K562 (cell line): ENCODE measurements around the gene ITPR1. TPM values are rescaled to one million over a fixed set of nuclear protein-coding genes. Genes with fewer than 3 reads are reported as not detected.

ENCODE experiments used
- BDP1 ChIP-seq: IDR thresholded peaks from 3 replicates; pipeline ENCODE4 v1.6.1; 2011; ENCODE audit not compliant: insufficient read length, insufficient read depth
- RBM22 ChIP-seq: fragments of 200-400 bp; formaldehyde crosslinking; IDR thresholded peaks from 2 replicates; pipeline ENCODE4 v1.6.1; 2018; ENCODE audit warnings: low read length, low read depth; ENCODE audit not compliant: poor library complexity, severe bottlenecking
- ZNF740 ChIP-seq, 3 experiments: fragments of 200-800 bp in 1 of 3; sonication (Bioruptor generic) in 1 of 3; sonication (generic) in 1 of 3; formaldehyde crosslinking in 1 of 3; IDR thresholded peaks; 2 replicates each; pipeline versions ENCODE4 v1.6.1 to v1.8.0; 2016 to 2022; ENCODE audit warnings: mild to moderate bottlenecking in 2 of 3, missing compliant biosample characterization in 2 of 3, missing genetic modification characterization in 2 of 3, missing genetic modification reagents in 1 of 3
- polyA plus RNA-seq, 8 experiments: library from polyadenylated mRNA; depleted of rRNA in 4 of 8; stranded (reverse) in 5 of 8; unstranded in 3 of 8; fragments of >200 nt; fragmentation: Nextera tagmentation in 2 of 8; fragmentation: Illumina TruSeq in 1 of 8; extraction: Ambion mirVana in 2 of 8; extraction: Trizol in 1 of 8; gene quantifications; 2 replicates each; pipeline versions ENCODE4 v1.2.1 to v1.2.3, GENCODE V29; 2011 to 2014; ENCODE audit warnings: inconsistent platforms in 1 of 8, missing spikeins in 1 of 8
- total RNA-seq, 7 experiments: library from RNA; depleted of rRNA in 6 of 7; stranded (reverse); fragments of >200 nt in 6 of 7; fragmentation: Illumina TruSeq in 2 of 7; extraction: Trizol in 2 of 7; gene quantifications; 2 replicates each; pipeline versions ENCODE4 v1.2.1 to v1.2.3, GENCODE V29; 2011 to 2021; ENCODE audit warnings: low replicate concordance in 1 of 7
- TF ChIP-seq, protein P1 (sequence below), 3 experiments: IDR thresholded peaks in 2 of 3; conservative IDR thresholded peaks in 1 of 3; 2 replicates each; pipeline ENCODE4 v1.5.1; 2011 to 2012; ENCODE audit warnings: low read length in 3 of 3, mild to moderate bottlenecking in 3 of 3, control low read depth in 2 of 3, improper control_type of control experiment in 1 of 3, inconsistent platforms in 1 of 3, low read depth in 1 of 3, mixed read lengths in 1 of 3, moderate library complexity in 1 of 3; ENCODE audit not compliant: insufficient read depth in 2 of 3
- TF ChIP-seq, protein P2 (sequence below), 2 experiments: fragments of 450-650 bp in 1 of 2; sonication (generic) in 1 of 2; formaldehyde crosslinking in 1 of 2; IDR thresholded peaks; 2 replicates each; pipeline versions ENCODE4 v1.7.1 to v1.9.0; 2016 to 2022; ENCODE audit warnings: inconsistent platforms in 1 of 2, mild to moderate bottlenecking in 1 of 2, missing genetic modification reagents in 1 of 2

ITPR1 gene
- total and polyA plus RNA-seq, 9 of the 15 experiments (the other 6 are each of a cell fraction or from before 2014, with no cell fraction given) = 22.4 to 40.0 (median 27.4) TPM

DNA sequence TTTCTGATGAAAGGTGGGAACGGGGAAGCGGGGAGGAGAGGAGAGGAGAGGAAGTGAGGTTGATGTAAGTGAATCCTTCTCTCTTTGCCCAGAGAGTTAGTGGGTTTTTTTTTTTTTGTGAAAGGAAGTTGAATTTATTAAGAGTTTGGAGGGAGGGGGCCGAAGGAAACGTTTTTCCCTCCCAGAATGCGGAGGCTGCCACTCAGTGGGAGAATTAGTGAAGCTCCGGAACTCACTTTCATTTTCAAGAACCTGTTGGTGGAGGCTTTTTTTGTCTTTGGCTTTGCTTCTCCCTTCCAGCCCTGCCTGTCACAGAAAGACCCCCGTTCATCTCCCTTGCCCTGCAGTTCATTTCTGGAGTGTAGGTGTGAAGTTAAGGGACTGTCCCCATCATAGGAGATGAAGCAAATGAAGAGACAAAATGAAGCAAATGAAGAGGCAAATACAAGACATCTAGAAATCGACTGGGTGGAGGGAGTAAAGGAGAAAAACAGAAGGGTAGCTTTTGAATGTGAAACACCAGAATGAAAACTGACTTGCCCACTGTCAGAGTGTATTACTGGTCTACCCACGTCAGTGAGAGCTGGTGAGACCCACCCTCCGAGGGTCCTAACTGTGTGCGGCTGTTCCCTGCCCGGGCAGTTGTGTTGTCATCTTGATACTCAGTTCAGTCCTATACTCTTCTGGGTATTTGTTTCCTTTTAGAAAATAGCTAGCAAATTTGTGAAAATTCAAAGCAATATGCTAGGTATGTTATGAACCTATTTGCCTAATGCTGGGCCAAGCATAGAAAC, 91.5 kb downstream of the ITPR1 start (continued):
- TF ChIP-seq, protein P1, sequence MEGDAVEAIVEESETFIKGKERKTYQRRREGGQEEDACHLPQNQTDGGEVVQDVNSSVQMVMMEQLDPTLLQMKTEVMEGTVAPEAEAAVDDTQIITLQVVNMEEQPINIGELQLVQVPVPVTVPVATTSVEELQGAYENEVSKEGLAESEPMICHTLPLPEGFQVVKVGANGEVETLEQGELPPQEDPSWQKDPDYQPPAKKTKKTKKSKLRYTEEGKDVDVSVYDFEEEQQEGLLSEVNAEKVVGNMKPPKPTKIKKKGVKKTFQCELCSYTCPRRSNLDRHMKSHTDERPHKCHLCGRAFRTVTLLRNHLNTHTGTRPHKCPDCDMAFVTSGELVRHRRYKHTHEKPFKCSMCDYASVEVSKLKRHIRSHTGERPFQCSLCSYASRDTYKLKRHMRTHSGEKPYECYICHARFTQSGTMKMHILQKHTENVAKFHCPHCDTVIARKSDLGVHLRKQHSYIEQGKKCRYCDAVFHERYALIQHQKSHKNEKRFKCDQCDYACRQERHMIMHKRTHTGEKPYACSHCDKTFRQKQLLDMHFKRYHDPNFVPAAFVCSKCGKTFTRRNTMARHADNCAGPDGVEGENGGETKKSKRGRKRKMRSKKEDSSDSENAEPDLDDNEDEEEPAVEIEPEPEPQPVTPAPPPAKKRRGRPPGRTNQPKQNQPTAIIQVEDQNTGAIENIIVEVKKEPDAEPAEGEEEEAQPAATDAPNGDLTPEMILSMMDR (IDR thresholded peaks at IDR 0.05 in 2 of 3, conservative IDR thresholded peaks at IDR 0.05 in 1 of 3; ENCODE audit: insufficient read depth in 2 of 3, low read depth in 1 of 3, low read length in 3 of 3) = peak in 2 of 3 experiments; percentile 23 to 58; a peak in 2 of 6 replicates
- TF ChIP-seq, protein P2, sequence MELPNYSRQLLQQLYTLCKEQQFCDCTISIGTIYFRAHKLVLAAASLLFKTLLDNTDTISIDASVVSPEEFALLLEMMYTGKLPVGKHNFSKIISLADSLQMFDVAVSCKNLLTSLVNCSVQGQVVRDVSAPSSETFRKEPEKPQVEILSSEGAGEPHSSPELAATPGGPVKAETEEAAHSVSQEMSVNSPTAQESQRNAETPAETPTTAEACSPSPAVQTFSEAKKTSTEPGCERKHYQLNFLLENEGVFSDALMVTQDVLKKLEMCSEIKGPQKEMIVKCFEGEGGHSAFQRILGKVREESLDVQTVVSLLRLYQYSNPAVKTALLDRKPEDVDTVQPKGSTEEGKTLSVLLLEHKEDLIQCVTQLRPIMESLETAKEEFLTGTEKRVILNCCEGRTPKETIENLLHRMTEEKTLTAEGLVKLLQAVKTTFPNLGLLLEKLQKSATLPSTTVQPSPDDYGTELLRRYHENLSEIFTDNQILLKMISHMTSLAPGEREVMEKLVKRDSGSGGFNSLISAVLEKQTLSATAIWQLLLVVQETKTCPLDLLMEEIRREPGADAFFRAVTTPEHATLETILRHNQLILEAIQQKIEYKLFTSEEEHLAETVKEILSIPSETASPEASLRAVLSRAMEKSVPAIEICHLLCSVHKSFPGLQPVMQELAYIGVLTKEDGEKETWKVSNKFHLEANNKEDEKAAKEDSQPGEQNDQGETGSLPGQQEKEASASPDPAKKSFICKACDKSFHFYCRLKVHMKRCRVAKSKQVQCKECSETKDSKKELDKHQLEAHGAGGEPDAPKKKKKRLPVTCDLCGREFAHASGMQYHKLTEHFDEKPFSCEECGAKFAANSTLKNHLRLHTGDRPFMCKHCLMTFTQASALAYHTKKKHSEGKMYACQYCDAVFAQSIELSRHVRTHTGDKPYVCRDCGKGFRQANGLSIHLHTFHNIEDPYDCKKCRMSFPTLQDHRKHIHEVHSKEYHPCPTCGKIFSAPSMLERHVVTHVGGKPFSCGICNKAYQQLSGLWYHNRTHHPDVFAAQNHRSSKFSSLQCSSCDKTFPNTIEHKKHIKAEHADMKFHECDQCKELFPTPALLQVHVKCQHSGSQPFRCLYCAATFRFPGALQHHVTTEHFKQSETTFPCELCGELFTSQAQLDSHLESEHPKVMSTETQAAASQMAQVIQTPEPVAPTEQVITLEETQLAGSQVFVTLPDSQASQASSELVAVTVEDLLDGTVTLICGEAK (IDR thresholded peaks at IDR 0.05) = peak; percentile 28; the same call in 1 of the 2 replicates
- TF ChIP-seq, protein P2 (CRISPR knock-in tag; IDR thresholded peaks at IDR 0.05) = no peak
- TF ChIP-seq RBM22 = no peak
- no peak for TF ChIP-seq ZNF740 (CRISPR knock-in tag; IDR thresholded peaks at IDR 0.05)
- TF ChIP-seq ZNF740 (tag; IDR thresholded peaks at IDR 0.05) = no peak
- TF ChIP-seq BDP1 = no peak
